ENCODE measurements around the gene GPR107. TPM values are rescaled to one million over a fixed set of nuclear protein-coding genes. Genes with fewer than 3 reads are reported as not detected.

The GPR107 gene
- total RNA-seq, 2 donors from 2014 or later, result 32.6 to 32.8 TPM

DNA sequence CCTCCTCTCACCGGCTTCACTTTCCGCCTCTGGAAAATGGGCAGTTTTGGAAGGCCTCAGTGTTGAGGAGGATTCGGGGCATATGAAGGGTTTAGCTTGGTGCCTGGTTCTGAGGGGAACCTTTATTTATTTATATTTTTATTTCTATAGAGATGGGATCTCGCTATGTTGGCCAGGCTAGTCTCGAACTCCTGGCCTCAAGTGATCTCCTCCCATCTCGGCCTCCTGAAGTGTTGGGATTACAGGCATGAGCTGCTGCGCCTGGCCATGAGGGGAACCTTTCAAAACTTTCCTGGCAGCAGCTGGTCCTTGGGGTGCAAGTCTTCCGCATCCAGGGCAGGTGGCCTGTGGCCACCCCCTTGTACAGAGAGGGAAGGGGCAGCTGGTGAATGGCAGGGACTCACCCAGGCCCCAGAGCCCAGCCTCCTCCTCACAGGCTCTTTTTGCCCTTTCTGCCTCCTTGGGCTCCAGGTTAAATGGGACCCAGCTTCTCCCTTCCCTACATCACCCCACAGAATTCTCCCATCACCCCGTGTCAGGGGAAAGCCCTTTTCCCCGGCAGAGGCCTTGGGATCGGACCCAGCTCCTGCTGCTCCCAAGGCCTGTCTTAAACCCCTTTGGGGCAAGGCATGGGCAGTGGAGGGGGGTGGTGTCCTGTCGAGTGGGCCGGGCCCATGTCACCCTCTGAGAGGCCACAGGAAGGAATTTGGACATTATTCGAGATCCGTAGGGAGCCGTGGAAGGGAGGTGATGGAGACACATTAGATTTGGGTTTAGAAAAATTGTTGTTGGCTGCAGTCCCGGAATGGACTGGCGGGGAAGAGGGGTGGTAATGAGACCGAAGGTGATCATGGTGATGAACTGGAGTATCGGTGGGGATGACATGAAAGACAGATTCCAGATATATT, 124.4 kb downstream of the GPR107 start:
- H3K4me1 Mint-ChIP-seq (ENCODE audit: low read depth in 2 of 2), result peaks cover 0 to 20% of the 10 kb centered on the region in 2 donors
- no peak for DNase-seq (ENCODE audit: low spot score)
- H3K9me3 Mint-ChIP-seq, result no peaks in the 10 kb centered on the region
- no peaks in the 10 kb centered on the region for H3K27me3 Mint-ChIP-seq
- H3K27ac Mint-ChIP-seq, result peak overlapping the region in 1 of 2 donors; percentile 67
- no peak for ATAC-seq
- no peak overlapping the region for H3K4me3 Mint-ChIP-seq
- H3K36me3 Mint-ChIP-seq, result no peaks in the 10 kb centered on the region

DNA sequence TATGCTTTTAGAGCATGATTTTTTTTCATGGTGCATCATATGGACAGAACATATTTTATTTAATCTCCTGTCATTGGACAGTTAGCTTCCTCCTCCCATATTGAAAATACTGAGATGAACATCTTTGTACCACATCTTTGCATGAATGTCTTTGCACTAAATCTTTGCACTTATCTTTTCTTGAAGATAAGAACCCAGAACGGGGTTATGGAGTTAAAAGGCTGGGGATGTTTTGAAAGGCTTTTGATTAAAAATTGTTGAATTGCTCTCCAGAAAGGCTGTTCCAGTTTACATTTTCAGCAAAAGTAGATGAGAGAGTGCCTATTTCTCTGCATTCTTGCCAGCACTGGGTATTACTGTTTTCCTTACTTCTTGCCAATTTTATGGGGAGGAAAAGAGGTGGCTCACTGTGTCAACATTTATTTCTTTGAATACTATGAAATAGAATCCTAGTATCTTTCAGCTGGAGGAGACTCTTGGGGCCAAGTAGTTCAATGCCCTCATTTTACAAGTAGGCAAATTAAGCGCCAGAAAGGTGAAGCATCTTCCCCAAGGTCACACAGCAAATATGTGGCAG, 125.7 kb downstream of the GPR107 start:
- peaks cover 0 to 21% of the 10 kb centered on the region in 2 donors for H3K4me1 Mint-ChIP-seq (ENCODE audit: low read depth in 2 of 2)
- H3K27me3 Mint-ChIP-seq, result no peaks in the 10 kb centered on the region
- no peaks in the 10 kb centered on the region for H3K9me3 Mint-ChIP-seq
- no peak overlapping the region for H3K4me3 Mint-ChIP-seq
- ATAC-seq (no peak), DNase-seq (ENCODE audit: low spot score) (no peak)
- H3K36me3 Mint-ChIP-seq, result no peaks in the 10 kb centered on the region
- H3K27ac Mint-ChIP-seq, result peak overlapping the region in 1 of 2 donors; percentile 67

DNA sequence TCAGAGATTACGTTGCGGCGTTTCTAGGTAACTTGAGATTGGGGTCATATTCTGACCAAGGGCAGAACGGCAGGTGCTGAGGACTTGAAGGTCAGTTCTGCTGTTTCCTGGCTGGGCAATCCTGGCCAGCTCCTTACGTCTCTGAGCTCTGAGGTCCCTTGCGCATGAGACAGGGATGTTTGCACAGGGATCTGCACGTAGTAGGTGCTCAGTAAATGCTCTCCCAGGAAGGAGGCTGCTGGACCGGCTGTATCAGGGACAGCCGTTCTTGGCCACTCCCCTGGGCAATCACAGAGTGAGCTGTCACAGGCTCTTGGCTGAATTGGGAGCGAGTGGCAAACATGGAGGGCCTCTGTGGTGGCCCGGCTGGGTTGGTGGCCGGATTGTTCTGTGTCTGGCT, 126.8 kb downstream of the GPR107 start:
- H3K4me1 Mint-ChIP-seq (ENCODE audit: low read depth in 2 of 2), result peaks cover 0 to 17% of the 10 kb centered on the region in 2 donors
- H3K4me3 Mint-ChIP-seq, result no peak overlapping the region
- no peaks in the 10 kb centered on the region for H3K36me3 Mint-ChIP-seq
- DNase-seq (ENCODE audit: low spot score) (no peak), ATAC-seq (no peak)
- no peaks in the 10 kb centered on the region for H3K27me3 Mint-ChIP-seq
- no peak overlapping the region for H3K27ac Mint-ChIP-seq
- H3K9me3 Mint-ChIP-seq, result no peaks in the 10 kb centered on the region

DNA sequence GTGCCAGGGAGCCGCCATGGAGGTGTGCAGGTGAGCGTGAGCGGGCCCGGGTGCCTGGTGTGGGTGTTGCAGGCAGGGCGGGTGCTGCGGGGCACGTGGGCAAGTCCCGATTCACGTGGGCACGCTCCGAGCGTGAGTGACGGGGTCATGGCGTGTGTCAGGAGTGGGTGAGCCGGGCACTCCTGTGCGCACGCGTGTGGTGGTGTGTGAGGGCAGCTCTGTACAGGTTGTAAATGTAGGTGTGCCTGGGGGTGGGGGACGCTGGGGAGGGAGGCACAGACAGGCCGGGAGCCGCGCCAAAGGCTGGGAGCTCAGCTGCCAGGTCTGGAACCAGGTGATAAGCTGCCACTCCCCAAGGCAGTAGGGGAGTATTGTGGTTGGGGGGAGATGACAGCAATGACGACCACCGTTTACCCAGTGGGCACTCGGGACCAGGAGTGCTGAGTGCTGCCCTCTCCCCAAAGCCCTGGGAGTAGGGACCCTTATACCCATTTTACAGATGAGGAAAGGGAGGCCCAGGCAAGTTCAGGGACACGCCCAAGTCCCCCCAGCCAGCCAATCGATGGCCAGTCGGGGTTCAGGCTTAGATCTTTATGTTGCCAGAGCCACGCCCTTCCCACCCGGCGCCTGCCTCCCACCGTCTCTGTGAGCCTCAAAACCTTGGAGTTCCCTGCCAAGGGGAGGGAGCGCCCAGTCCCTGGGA, 128.1 kb downstream of the GPR107 start:
- no peaks in the 10 kb centered on the region for H3K9me3 Mint-ChIP-seq
- peaks cover 0 to 19% of the 10 kb centered on the region in 2 donors for H3K4me1 Mint-ChIP-seq (ENCODE audit: low read depth in 2 of 2)
- ATAC-seq (no peak), DNase-seq (ENCODE audit: low spot score) (no peak)
- H3K27ac Mint-ChIP-seq, result no peak overlapping the region
- H3K36me3 Mint-ChIP-seq, result no peaks in the 10 kb centered on the region
- no peak overlapping the region for H3K4me3 Mint-ChIP-seq
- H3K27me3 Mint-ChIP-seq, result no peaks in the 10 kb centered on the region

DNA sequence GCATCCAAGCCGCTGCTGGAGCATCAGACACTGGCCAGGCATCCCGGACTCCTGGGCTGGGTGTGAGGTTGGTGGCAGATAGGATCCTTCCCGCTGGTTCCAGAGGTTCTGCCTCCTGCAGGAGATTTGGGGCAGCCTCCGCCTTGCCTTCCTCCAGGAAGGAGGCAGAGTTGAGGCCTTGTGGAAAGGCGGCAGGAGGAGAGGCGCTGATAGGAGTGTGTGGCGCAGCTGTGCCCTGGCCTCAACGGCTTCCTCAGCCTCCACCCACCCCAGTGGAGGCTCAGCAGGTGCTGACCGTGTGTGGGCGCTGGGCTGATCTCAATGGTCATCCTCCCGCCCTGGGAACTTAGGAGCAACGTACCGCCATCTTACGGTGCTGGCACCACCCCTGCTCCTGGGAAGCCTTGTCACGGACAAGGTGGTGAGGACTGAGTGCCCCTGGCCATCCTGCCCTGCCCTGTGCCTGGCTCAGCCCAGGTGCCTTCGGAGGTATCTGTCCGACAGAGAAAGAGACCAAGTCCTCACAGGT, 128.7 kb downstream of the GPR107 start:
- H3K27me3 Mint-ChIP-seq, result no peaks in the 10 kb centered on the region
- peak in 1 of 2 donors; percentile 24 for ATAC-seq
- H3K9me3 Mint-ChIP-seq, result no peaks in the 10 kb centered on the region
- no peak overlapping the region for H3K4me3 Mint-ChIP-seq
- H3K4me1 Mint-ChIP-seq (ENCODE audit: low read depth in 2 of 2), result peaks cover 0 to 19% of the 10 kb centered on the region in 2 donors
- no peaks in the 10 kb centered on the region for H3K36me3 Mint-ChIP-seq
- no peak for DNase-seq (ENCODE audit: low spot score)
- H3K27ac Mint-ChIP-seq, result no peak overlapping the region

DNA sequence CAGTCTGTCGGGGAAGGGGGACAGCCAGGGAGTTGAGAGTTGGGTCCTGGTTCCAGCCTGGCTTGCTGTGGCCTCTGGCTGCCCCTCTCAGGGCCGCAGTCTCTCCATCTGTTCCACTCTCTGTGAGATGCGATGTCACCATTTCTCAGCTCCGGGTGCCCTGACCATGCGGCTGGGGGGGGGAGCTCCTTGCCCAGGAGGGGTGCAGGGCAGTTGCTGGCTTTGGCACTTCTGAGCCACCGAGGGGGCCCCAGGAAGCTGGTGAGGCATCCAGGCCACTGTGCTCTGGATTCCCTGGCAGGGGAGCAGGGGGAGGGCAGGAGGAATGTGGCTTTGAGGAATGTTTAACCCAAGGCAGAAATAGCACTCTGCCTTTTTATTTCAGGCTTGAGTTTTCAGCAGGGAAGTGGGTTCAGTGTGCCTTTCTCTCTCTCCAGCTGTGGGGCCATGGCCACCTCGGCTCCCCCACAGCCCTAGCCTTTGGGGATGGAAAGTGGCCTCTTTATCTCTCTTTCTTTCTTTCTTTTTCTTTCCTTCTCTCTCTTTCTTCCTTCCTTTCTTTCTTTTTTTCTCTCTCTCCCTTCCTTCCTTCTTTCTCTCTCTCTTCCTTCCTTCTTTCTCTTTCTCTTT, 129.5 kb downstream of the GPR107 start:
- Mint-ChIP-seq H3K27ac (peak overlapping the region in 1 of 2 donors; percentile 9), H3K27me3 (no peaks in the 10 kb centered on the region), H3K4me1 (ENCODE audit: low read depth in 2 of 2) (peaks cover 0 to 23% of the 10 kb centered on the region in 2 donors), H3K4me3 (no peak overlapping the region), H3K36me3 (no peaks in the 10 kb centered on the region), H3K9me3 (no peaks in the 10 kb centered on the region)
- no peak for DNase-seq (ENCODE audit: low spot score)
- ATAC-seq, result peak in 1 of 2 donors; percentile 51

DNA sequence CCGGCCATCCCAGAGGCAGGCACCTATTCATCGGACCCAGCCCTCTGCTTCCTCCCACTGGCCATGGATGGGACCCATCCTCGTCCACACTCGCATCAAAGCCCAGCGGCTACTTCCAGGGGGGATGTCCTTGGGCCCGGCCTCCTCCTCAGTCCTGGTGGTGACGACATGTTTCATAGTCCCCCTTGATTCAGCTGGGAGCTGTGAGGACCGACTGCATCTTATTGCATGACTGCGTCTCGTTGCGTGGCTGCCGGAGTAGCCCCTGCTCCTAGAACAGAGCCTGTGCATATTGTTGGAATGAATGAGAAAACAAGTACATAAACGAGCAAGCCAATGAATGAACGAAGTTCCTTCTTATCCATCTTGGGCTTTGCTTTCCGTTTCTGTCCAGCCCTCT, 131.3 kb downstream of the GPR107 start:
- no peak for ATAC-seq
- Mint-ChIP-seq H3K27ac (no peak overlapping the region), H3K9me3 (no peaks in the 10 kb centered on the region), H3K36me3 (no peaks in the 10 kb centered on the region), H3K27me3 (no peaks in the 10 kb centered on the region), H3K4me1 (ENCODE audit: low read depth in 2 of 2) (peaks cover 0 to 22% of the 10 kb centered on the region in 2 donors), H3K4me3 (no peak overlapping the region)
- DNase-seq (ENCODE audit: low spot score), result no peak

DNA sequence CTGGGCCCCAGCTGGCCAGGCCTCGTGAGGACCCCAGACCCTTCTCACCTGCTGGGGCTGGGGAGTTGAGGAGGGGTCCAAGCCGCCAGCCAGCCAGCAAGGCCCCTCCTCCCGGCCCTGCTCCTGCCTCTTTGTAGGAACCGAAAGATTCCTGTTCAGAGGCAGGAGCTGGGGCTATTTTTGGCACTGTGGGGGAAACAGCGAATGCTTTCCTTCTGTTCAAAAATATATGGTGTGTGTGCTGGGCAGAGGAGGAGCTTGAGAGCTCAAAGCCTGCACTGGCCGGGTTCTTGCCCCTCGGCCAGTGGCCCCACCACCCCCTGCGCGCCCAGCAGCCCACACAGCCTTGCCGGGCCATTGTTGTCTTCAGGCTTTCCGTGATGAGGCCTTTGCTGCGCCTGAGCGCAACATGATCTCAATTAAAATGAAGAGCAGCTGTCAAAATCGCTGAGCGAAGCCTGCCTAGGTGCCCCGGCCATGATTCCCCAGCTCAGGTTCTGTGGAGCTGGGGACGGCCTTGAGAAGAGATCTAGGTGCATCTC, 131.9 kb downstream of the GPR107 start:
- peaks cover 0 to 21% of the 10 kb centered on the region in 2 donors for H3K4me1 Mint-ChIP-seq (ENCODE audit: low read depth in 2 of 2)
- no peaks in the 10 kb centered on the region for H3K36me3 Mint-ChIP-seq
- ATAC-seq (no peak), DNase-seq (ENCODE audit: low spot score) (no peak)
- no peak overlapping the region for H3K4me3 Mint-ChIP-seq
- H3K9me3 Mint-ChIP-seq, result no peaks in the 10 kb centered on the region
- H3K27me3 Mint-ChIP-seq, result no peaks in the 10 kb centered on the region
- peak overlapping the region in 1 of 2 donors; percentile 28 for H3K27ac Mint-ChIP-seq

DNA sequence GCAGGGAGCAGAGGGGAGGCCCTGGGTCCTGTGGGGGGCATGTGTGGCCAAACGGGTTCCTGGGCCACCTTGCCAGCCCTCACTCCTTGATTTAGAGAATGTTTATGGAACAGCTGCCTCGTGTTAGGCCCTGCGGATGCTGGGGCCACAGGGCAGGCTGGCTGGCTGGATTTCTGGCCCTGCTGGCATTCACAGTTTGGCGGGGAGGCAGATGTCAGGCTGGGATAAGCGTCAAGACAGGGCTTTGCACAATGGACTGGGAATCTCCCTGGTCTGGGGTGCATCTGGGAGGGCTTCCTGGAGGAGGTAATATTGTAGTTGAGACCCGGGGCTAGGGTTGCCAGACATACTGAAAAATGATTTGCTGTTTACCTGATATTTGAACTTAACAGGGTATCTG, 132.3 kb downstream of the GPR107 start:
- Mint-ChIP-seq H3K36me3 (no peaks in the 10 kb centered on the region), H3K9me3 (no peaks in the 10 kb centered on the region), H3K4me3 (no peak overlapping the region), H3K27ac (peak overlapping the region; percentile 28 to 33), H3K27me3 (no peaks in the 10 kb centered on the region), H3K4me1 (ENCODE audit: low read depth in 2 of 2) (peaks cover 0 to 21% of the 10 kb centered on the region in 2 donors)
- DNase-seq (ENCODE audit: low spot score) (no peak), ATAC-seq (no peak)

DNA sequence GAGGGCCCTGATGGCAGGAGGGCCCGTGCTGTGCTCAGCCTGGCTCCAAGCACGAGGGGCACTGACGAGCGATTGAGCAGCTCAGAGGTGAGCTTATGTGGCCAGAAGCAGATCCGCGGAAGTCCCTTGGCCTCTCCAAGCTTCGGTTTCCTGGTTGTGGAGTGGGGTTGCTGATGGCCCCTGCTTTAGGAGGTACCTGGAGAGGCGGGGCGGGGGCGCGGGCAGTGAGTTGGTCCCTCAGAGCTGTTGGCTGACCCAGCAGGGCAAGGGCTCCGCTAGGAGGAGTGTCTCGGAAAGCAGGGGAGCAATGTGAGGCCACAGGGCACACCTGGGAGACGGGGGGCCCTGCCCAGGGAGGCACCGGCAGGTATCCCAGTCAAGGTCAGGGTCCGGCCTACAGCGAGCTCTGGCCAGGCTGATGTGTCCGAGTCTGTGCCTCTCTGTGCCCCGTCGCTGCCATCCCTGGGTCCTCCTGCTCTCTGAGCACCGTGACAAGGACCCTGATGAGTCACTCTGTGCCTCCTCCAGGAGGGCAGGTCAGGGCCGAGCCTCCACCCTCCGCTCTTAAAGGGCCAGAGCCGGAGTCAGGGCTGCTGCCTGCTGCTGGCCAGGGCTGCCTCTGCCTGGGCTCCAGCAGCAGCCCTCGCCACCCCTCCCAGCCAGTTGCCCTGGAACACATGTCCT, 133.3 kb downstream of the GPR107 start:
- no peak for DNase-seq (ENCODE audit: low spot score)
- no peaks in the 10 kb centered on the region for H3K36me3 Mint-ChIP-seq
- no peak overlapping the region for H3K4me3 Mint-ChIP-seq
- no peaks in the 10 kb centered on the region for H3K27me3 Mint-ChIP-seq
- peaks cover 0 to 17% of the 10 kb centered on the region in 2 donors for H3K4me1 Mint-ChIP-seq (ENCODE audit: low read depth in 2 of 2)
- H3K27ac Mint-ChIP-seq, result no peak overlapping the region
- no peak for ATAC-seq
- no peaks in the 10 kb centered on the region for H3K9me3 Mint-ChIP-seq

DNA sequence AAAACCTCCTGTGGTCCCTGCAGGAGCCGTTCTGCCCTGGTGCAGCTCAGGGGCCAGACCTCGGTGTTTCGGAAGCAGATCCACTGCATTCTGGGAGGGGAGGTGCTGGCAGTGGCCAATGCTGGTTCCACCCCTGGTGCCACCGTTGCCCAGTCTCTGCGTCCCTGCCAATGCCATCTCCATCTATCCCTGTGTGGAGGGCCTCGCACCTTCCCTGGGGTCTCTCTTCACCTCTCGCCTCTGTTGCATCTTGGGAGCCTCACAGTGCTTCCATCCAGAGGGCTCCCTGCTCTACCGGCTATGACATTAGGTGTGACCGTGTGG, 133.8 kb downstream of the GPR107 start:
- no peaks in the 10 kb centered on the region for H3K9me3 Mint-ChIP-seq
- no peak for DNase-seq (ENCODE audit: low spot score)
- H3K36me3 Mint-ChIP-seq, result no peaks in the 10 kb centered on the region
- no peaks in the 10 kb centered on the region for H3K27me3 Mint-ChIP-seq
- H3K4me3 Mint-ChIP-seq, result no peak overlapping the region
- no peak for ATAC-seq
- H3K27ac Mint-ChIP-seq, result no peak overlapping the region
- H3K4me1 Mint-ChIP-seq (ENCODE audit: low read depth in 2 of 2), result peaks cover 0 to 17% of the 10 kb centered on the region in 2 donors

DNA sequence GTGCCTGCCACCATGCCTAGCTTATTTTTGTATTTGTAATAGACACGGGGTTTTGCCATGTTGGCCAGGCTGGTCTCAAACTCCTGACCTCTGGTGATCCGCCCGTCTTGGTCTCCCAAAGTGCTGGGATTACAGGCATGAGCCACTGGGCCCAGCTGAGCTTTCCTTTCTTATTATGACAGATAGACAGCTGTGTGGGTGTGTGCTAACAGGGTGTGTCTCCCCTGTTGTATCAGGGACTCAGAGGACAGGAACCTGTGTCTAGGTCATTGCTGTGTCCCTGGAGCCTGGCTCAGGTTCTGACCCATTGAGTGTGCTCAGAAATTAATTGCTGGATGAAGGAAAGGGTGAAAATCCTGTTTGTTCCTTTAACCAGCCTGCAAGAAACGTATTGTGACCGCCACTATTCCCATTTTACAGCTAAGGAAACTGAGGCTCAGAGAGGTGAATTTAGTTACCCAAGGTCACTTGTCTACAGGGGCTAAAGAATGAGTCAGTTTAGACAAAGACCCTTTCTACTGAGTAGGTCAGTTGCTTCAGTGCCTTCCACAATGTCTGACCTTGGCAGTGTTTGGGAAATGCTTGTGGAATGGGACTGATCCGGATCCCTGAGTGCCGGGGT, 135.3 kb downstream of the GPR107 start:
- no peaks in the 10 kb centered on the region for H3K9me3 Mint-ChIP-seq
- H3K36me3 Mint-ChIP-seq, result no peaks in the 10 kb centered on the region
- H3K27ac Mint-ChIP-seq, result no peak overlapping the region
- ATAC-seq, result no peak
- H3K4me3 Mint-ChIP-seq, result no peak overlapping the region
- H3K27me3 Mint-ChIP-seq, result no peaks in the 10 kb centered on the region
- H3K4me1 Mint-ChIP-seq (ENCODE audit: low read depth in 2 of 2), result peaks cover 0 to 13% of the 10 kb centered on the region in 2 donors
- no peak for DNase-seq (ENCODE audit: low spot score)

All from natural killer cell treated with Interleukin-12 subunit alpha and Interleukin-12 subunit beta and Interleukin-15 and Interleukin-18, amount 100 ng/mL, for 72 hours (primary cell).